ENCODE results near the gene ADORA1.

DNA sequence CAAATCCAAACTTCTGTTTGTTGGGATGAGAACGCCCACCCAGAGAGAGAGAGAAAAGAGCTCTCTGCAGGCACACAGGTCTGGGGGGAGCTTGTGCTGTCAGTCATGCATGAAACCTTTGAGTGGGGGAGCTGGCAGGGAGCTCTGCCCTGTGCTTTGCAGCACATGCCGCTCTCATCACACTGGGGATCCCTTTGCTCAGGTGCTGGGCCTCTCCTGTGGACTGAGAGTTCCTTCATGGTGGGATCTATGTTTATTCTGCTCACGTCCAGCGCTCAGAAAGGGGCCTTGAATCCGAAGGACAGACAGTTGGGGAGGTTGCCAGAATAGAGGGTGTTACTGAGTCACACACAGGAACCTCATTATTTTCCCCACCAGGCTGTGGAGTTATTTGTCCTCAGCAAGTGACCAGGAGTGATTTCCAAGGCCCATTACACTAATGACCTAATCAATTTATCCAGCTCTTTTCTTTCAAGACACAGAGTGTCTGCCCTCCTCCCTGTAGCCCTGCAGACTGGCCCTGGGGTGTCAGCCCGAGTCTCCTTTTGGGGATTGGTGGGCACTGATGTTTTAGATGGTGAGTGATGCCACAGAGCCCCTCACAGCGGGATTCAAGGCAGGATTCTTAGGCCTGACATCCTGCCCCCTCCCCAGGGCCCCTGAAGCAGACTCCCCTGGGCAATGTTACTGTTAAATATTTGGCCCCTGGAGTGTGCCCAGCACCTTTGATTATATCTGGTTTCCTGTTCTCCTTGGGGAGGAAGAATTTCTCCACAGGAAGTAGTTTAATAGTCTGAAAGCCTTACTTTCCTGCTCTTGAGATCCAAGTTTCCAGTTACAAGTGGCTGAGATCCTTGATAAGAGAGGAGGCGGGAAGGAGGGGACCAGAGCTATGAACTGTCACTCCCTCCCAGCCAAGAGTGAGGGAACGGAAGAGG is 25.8 kb downstream of the ADORA1 start:
- TF ChIP-seq, protein P1, sequence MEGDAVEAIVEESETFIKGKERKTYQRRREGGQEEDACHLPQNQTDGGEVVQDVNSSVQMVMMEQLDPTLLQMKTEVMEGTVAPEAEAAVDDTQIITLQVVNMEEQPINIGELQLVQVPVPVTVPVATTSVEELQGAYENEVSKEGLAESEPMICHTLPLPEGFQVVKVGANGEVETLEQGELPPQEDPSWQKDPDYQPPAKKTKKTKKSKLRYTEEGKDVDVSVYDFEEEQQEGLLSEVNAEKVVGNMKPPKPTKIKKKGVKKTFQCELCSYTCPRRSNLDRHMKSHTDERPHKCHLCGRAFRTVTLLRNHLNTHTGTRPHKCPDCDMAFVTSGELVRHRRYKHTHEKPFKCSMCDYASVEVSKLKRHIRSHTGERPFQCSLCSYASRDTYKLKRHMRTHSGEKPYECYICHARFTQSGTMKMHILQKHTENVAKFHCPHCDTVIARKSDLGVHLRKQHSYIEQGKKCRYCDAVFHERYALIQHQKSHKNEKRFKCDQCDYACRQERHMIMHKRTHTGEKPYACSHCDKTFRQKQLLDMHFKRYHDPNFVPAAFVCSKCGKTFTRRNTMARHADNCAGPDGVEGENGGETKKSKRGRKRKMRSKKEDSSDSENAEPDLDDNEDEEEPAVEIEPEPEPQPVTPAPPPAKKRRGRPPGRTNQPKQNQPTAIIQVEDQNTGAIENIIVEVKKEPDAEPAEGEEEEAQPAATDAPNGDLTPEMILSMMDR (IDR thresholded peaks at IDR 0.05; ENCODE audit: insufficient read depth, low read length) = no peak
- TF ChIP-seq POLR2AphosphoS5 (IDR thresholded peaks at IDR 0.05; ENCODE audit: low read depth) (no peak), GABPA (IDR thresholded peaks at IDR 0.05; ENCODE audit: low read depth) (no peak)
